Endothelial cell of hepatic sinusoid (primary cell): ENCODE data around the gene HAUS7.

ENCODE experiments used
- in situ Hi-C: cut with HindIII; loops from 2 replicates; pipeline ENCODE4 v1.10.0; 2017; ENCODE audit warnings: low sequenced_read_pairs

The HAUS7 gene

GRCh38 chrX:153499876-153500275 lies 29.5 kb upstream of the HAUS7 start:
- in situ Hi-C loops, result no loop called here

DNA sequence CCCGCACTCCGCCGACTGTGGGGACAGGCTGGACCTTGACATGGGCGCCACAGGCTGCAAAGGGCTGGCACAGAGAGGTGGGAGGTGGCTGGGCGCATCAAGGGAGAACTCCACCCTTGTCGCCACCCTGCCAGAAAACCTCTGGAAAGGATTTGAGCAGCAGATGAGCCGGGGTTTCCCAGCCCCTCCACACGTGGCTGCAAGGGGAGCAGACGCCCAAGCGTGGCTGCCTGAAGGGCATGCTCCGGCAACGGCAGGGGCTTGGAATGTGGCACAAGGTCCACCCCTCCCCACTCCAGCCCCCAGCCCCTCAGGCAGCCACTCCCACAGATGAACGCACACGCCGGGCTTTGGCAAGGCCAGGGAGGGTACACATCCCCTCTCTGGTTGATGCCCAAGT lies 29.0 kb upstream of the HAUS7 start:
- in situ Hi-C loops, result no loop called here

DNA sequence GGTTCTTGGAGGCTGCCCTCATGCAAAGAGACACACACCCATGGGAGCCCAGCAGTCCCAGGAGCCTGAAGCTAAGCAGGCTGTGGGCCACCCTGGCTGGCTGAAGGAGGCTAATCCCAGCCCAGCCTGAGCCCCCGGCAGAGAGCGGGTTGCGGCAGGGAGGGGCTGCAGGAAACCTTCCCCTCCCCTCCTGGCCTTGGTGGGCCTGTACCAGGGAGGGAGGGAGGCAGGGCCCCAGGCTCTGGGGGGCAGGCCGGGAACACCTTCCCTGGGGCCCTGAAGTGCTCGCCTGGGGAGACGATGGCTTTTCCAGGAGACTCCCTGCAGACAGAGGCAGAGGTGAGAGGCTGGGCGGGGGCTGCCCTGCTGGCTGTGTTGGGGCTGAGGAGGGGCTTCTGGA lies 28.1 kb upstream of the HAUS7 start:
- in situ Hi-C loops, result no loop called here

DNA sequence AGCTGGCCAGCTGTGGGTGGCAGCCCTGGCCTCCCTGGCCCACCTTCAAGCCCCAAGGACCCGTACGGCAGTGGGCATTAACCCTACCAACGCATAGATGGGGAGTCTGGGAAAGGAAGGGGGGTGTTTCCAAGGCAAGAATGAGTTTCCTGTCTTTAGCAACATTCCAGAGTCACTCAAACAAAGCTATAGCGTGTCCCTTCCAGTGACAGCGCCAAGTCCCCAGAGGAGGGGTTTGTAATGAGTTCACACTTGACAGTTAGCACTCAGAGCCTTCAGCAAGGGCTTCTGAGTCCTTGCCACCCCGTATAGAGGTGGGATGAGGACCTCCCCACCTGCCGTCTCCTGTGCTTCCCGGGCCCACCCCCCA lies 26.2 kb upstream of the HAUS7 start:
- in situ Hi-C loops, result no loop called here

DNA sequence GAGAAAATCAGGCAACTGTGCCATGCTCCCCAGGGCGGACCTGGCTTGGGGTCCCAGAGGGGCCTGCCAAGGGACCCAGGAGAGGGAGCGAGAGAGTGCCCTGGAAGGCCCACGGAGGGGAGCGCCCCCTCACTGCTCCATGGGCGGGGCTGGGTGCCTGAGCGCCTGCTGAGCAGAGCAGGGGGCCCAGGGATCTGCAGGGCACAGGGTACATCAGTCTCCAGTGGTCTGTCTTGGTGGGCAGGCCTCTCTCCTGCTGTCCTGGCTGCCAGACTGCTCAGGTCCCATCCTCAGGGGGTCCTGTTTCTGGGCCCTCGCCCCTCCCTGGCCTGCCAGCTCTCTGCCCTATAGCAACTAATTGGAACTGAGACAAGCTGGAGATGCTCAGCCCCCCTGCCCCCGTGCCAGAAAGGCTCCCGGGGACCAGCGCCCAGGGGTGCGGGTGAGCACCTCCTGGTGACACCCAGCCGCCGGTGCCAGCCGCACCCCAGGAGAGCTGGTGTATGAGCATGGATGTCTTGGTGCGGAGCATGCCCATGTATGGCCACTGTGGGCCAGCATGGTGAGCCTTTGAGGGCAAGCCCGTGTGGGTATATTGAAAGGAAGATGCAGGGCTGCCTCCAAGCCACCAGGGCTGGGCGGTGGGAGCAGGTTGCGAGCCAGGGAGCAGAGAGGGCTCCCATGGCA lies 25.7 kb upstream of the HAUS7 start:
- in situ Hi-C loops, result no loop called here

DNA sequence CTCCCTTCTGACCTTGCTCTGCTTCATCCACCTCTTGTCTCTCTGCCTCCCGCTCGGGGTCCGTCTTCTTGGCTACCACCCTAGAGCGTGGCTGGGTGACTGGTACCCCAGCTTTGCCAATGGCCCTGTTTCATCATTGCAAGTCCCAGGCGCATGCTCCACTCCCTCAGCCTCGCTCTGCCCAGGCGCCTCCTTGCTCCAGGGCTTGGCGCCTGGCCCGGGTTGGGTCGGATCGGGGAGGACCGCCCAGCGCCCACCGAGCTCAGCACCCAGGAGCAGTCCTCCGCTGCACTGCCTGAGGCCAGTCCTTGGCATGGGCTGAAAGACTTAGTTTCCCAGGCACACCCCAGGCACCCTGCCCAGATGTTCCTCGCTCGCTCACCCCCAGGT lies 25.0 kb upstream of the HAUS7 start:
- in situ Hi-C loops, result no loop called here

GRCh38 chrX:153494541-153495361 lies 24.4 kb upstream of the HAUS7 start, which contains the start of gene BGN:
TSS of gene BGN (plus strand) at chrX:153494980. CDS start at chrX:153504632, 9,652 bp downstream.
- in situ Hi-C loops, result no loop called here

GRCh38 chrX:153494061-153494460 lies 23.7 kb upstream of the HAUS7 start:
- in situ Hi-C loops, result no loop called here

GRCh38 chrX:153493085-153493484 lies 22.7 kb upstream of the HAUS7 start:
- in situ Hi-C loops, result no loop called here

DNA sequence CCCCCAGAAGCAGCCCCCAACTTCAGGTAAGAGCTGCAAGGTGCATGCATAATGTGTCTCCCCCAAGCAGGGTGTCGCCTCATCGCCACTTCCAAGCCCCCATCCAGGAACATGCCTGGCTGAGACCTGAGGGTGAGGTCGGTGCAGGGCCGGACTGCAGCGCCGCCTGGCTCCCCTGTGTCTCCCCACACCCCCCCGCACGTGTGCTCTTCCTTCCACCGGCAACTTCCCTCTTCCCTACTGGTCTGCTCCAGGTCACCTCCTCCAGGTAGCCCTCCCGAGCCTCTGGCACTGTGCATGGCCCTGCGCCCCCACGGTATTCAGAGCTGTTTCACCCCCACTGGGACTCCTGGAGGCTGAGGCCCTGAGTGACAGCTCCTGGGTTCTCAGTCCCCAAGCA lies 22.2 kb upstream of the HAUS7 start:
- in situ Hi-C loops, result no loop called here

- in situ Hi-C loops, result no loop called here
Measured at GRCh38 chrX:153491918-153492317, 21.5 kb upstream of the HAUS7 start.

DNA sequence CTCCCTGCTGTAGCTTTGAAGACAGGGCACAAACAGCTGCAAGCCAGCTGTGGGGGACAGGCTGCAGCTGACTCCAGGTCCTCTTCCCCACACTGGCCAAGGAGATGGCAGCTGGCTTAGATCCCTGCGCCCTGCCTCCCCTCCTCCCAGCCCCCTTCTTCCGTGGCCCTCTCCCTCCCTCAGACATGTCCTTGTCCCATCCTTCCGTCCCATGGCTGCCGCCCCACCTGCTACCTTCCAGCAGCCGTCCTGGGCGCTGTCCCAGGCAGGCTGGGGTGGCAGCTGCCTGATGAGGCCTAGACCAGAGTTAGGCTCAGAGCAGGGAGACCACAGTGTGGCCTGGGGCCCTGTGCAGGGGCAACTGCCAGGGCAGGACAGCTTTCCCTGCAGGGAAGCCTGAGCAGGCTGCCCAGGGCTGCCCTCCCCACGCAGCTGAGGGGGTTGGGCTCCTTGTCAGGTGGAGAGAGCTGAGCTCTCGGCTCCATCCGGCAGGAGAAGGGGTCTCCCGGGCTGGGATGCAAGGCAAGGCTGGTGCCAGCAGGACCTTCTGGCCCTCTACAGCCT lies 21.1 kb upstream of the HAUS7 start:
- in situ Hi-C loops, result no loop called here

- in situ Hi-C loops, result no loop called here
Measured at GRCh38 chrX:153490217-153490930, 20.0 kb upstream of the HAUS7 start.

DNA sequence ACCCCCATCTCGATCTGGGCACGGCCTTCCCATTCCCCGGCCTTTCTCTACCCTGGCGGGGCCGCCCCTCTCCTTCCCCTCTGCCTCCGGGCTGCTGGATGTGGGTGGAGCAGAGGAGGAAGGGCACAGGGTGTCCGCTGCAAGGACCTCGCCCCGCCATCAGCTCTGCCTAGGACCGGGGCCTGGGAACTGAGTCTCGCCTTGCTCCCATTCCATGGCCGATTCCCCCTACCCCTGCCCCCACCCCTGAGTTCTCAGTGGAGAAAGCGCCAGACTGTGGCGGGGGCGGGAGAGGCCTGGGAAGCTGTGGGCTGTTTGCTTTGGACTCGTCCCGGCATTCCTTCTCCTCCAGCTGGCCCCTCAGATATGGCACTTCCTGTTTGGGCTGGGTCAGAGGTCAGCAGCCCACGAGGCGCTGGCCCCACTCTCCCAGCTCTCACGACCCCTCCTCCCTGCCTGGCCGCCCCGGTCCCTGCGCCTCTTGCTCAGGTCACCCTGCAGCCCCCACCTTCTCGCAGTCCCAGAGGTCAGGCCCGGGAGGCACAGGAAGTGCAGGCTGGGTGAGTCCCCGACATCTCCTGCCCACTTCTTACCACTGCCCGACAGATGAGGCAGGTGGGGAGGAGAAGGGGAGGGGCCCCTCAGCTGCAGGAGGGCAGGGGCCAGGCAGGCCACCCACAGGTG lies 18.0 kb upstream of the HAUS7 start:
- in situ Hi-C loops, result no loop called here

DNA sequence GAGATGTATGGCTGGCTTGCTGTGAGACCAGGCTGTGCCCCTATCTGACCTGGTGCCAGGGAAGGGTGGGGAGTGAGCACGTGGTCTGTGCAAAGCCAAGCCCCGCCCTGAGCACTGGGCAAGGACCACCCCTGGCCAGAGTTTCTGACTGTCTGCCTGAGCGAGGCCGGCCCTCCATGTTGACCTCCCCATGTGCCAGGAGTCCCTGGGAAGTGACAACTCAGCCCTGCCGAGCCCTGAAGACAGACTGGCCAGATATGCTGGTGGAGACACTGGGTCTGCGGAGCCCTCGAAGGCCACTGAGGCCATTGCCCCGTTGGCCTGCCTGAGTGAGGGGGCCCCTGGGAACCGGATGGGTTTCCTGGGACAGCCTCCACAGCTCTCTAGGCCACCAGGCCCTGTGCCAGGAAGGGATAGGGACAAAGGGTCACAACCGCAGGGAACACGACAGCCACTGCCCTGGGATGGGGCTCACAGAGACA lies 17.3 kb upstream of the HAUS7 start:
- in situ Hi-C loops, result no loop called here

DNA sequence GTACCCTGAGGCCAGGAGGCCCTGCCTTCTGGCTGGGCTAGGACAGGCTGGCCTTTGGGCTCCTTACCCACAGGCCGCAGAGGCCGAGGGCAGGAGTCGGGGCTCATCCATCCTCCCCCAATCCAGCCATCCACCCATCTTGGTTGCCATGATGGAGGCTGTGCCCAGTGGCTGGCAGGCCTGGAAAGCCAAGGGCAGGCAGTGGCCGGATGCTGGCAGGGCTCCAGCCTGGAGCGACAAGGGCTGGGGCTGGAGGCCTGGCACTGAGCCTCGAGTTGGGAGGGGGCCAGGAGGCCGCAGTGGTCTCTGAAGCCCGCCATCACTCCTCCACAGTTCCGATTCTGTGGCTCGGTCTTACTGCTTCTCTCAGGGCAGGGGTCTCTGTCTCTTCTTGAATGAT lies 15.8 kb upstream of the HAUS7 start:
- in situ Hi-C loops, result no loop called here

- in situ Hi-C loops, result no loop called here
Measured at GRCh38 chrX:153485396-153486080, 15.2 kb upstream of the HAUS7 start.

- in situ Hi-C loops, result no loop called here
Measured at GRCh38 chrX:153482376-153483015, 12.1 kb upstream of the HAUS7 start.

- in situ Hi-C loops, result no loop called here
Measured at GRCh38 chrX:153481043-153481442, 10.7 kb upstream of the HAUS7 start.

DNA sequence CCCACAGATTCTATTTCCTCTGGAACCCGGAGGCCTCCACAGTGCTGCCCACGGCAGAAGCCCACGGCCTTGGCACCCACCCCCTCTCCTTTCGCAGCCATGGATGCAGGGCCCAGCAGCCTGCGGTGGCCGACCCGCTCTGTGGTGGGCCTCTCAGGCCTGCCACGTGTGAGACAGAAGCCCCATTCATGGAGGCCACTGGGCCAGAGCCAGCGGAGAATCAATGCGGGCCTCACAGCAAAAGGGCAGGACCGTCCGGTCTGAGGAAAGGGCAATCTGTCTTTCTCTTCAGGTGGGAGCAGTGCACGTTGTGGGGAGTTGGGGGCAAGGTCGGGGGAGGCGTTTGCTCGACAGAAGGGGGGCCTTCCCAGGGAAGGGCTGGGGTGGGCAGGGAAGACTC lies 8.4 kb upstream of the HAUS7 start:
- in situ Hi-C loops, result loop anchor here (5.0 kb wide), 1 partner anchor 59 kb away; no protein-coding TSS in a partner anchor
